ENCODE results near the gene GRM5. TPM values are rescaled to one million over a fixed set of nuclear protein-coding genes. Genes with fewer than 3 reads are reported as not detected.

Gene GRM5
- total RNA-seq, 2 donors from 2014 or later, result not detected

DNA sequence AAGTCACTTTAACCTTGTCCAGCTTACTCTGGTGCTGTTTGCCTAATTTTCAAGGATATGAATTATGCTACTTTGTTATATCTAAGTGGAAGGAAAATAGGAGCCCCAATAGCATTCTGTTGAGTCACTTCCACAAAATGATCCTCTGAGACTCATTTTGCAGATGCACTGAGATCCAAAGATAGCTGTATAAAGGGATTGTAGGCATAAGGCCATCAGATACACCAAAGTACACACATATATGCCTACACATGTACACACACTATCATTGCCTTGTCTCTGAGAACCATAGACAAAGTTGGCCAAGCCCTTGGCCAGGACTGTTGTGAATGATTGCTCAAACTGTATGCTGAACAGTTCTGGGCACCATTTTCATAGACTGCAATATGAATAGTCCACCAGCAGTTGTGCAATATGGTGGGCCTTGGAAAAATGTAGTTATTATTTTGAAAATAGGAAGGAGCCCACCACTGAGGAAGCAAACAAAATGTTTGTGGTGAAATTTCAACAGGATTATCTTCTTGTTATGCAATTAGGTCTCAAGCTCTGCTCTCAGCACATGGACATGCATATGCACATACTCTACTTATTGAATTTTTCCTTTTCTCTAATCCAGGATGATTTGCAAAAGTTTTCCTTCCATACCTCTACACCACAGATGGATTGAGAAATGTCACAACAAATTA lies 542.3 kb downstream of the GRM5 start:
- ATAC-seq (replicated peaks in 1 of 2) (no peak), DNase-seq (no peak)
- Mint-ChIP-seq H3K9me3 (no peaks in the 10 kb centered on the region), H3K27ac (no peak overlapping the region), H3K36me3 (ENCODE audit: insufficient read depth in 2 of 2) (no peaks in the 10 kb centered on the region), H3K4me1 (ENCODE audit: low read depth) (no peaks in the 10 kb centered on the region), H3K27me3 (ENCODE audit: low read depth) (peaks cover 22% of the 10 kb centered on the region), H3K4me3 (no peak overlapping the region)

DNA sequence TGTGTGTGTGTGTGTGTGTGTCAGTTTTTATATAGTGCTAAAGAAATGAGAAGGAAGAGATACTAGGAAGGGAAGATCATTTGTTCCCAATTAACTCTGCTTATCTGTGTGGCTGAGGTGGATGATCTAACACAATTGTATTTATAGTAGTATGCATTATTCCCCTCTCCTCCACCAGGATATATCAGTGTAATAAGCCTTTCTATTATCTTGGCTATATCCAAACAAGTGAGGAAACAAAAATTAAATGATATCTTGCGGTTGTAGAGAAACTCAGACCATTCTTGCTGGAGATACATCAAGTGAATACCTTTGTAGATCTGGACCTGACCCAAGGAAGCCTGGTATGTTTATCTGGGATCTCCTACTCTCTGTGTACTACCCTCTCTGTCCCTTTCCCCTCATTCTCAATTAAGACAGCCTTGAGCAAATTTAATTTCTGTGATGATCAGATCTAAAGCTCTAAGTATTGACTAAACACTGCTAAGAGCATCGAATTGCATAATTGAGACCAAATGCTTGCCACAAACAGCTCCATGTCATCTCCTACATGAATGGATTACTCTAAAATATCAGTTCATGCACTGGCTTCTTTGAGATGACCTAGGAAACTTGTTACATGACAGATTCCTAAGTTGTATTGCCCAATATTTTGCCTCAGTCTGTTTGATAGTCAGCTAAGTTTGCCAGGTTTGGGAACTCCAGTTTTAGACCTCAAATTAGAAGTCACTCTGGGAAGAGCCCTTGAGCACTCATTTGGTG lies 543.0 kb downstream of the GRM5 start:
- Mint-ChIP-seq H3K27me3 (ENCODE audit: low read depth) (peaks cover 22% of the 10 kb centered on the region), H3K36me3 (ENCODE audit: insufficient read depth in 2 of 2) (no peaks in the 10 kb centered on the region), H3K27ac (no peak overlapping the region), H3K4me3 (no peak overlapping the region), H3K4me1 (ENCODE audit: low read depth) (no peaks in the 10 kb centered on the region), H3K9me3 (no peaks in the 10 kb centered on the region)
- DNase-seq (no peak), ATAC-seq (replicated peaks in 1 of 2) (no peak)

DNA sequence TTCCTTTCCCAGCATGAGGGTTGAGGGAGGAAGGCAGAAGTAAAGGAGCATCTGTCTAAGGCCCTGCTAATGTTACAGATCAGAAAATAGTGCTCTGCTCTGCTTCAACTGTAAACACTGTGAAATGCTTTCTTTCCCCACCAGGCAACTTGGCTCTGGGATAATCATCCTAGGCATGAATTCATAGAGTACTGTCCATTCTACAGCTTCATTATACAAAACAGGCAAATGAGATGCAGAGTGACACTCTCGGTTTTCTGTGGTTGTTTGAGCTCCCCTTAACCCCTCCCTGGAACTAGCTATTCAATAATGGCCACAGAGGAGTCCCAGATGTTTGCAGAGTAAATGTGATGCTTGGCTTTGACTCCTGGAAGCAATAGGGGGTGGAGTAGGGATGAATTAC lies 544.0 kb downstream of the GRM5 start:
- H3K9me3 Mint-ChIP-seq, result no peaks in the 10 kb centered on the region
- no peak overlapping the region for H3K27ac Mint-ChIP-seq
- H3K4me3 Mint-ChIP-seq, result no peak overlapping the region
- no peaks in the 10 kb centered on the region for H3K4me1 Mint-ChIP-seq (ENCODE audit: low read depth)
- no peak for ATAC-seq (replicated peaks in 1 of 2)
- H3K27me3 Mint-ChIP-seq (ENCODE audit: low read depth), result peaks cover 20% of the 10 kb centered on the region
- H3K36me3 Mint-ChIP-seq (ENCODE audit: insufficient read depth in 2 of 2), result no peaks in the 10 kb centered on the region
- DNase-seq, result no peak

DNA sequence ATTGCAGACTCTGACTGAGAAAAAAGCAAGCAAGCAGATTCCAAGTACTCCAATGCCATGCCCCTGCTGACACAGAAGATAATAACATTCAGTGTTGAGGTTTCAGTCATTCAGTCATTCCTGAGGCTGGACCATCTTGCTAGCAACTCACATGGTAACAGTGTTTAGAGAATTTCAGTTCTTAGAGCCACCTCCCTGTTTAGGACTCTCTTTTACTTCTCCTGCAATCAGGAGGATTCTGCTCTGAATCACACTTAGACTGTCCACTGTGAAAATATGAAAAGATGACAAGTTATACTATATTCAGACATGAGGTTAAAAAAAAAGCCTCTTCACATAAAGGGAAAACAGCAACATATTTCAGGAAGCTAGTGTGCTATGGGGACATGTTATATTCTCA lies 544.4 kb downstream of the GRM5 start:
- Mint-ChIP-seq H3K4me1 (ENCODE audit: low read depth) (no peaks in the 10 kb centered on the region), H3K4me3 (no peak overlapping the region), H3K27ac (no peak overlapping the region), H3K9me3 (no peaks in the 10 kb centered on the region), H3K27me3 (ENCODE audit: low read depth) (peaks cover 16% of the 10 kb centered on the region), H3K36me3 (ENCODE audit: insufficient read depth in 2 of 2) (no peaks in the 10 kb centered on the region)
- DNase-seq (no peak), ATAC-seq (replicated peaks in 1 of 2) (no peak)

DNA sequence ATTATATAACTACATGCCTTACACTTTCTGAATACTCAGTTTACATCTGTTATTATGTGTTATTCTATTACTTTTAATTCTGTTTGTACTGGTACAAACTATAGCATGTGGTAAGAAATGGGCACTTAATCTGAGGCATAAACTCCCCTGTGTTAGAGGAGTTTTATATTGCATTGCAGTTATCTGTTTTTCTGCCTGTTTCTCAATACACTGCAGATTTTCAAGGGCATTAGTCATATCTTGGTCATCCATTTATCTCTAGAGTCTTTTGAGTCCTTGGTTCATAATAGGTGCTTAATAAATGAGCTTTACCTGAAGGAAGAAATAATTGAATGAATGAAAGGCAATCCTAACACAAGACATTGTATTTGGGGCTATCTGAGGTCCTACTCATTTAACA lies 545.4 kb downstream of the GRM5 start:
- Mint-ChIP-seq H3K4me3 (no peak overlapping the region), H3K27ac (no peak overlapping the region), H3K4me1 (ENCODE audit: low read depth) (no peaks in the 10 kb centered on the region), H3K27me3 (ENCODE audit: low read depth) (peaks cover 16% of the 10 kb centered on the region), H3K9me3 (no peaks in the 10 kb centered on the region), H3K36me3 (ENCODE audit: insufficient read depth in 2 of 2) (no peaks in the 10 kb centered on the region)
- ATAC-seq (replicated peaks in 1 of 2) (no peak), DNase-seq (no peak)

DNA sequence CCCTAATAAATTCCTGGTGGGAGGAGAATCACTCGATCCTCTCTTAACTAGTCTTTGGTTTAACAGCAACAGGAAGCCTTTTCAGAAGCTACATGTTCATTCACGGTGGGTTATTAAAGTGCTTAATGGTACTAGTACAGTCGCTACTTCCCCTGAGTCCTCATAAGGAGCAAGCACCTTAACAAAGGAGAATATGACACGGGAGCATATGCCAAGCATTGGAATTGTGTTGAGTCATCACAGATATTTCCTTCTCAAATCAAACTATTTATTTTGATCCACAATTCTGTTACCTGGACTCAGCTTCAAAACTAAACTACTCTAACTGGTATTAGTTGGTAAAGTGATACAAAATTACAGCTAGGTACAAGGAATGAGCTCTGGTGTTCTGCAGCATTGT lies 550.8 kb downstream of the GRM5 start:
- Mint-ChIP-seq H3K27ac (no peak overlapping the region), H3K4me3 (no peak overlapping the region), H3K9me3 (no peaks in the 10 kb centered on the region), H3K27me3 (ENCODE audit: low read depth) (peaks cover 40% of the 10 kb centered on the region), H3K4me1 (ENCODE audit: low read depth) (no peaks in the 10 kb centered on the region), H3K36me3 (ENCODE audit: insufficient read depth in 2 of 2) (no peaks in the 10 kb centered on the region)
- DNase-seq (no peak), ATAC-seq (replicated peaks in 1 of 2) (no peak)

DNA sequence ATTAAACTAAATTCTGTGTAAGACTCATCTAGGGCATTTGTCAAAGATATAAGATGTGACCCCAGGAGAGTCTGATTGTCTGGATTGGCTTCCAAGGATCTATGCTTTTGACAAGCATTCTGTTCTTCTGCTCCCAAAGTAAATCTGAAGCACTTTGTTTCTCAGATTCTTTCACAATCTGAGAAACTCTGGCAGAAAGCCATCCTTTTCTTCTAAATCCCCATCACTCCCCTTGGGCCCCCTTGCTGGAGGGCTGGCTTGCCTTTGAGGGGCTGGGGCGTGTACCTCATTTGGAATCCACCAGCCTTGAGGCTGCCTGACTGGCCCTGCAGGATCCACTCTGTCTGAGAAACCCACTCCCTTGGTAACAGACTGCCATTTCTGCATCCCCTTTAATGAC lies 554.8 kb downstream of the GRM5 start:
- H3K36me3 Mint-ChIP-seq (ENCODE audit: insufficient read depth in 2 of 2), result peaks cover 2% of the 10 kb centered on the region in 2 donors
- DNase-seq (no peak), ATAC-seq (replicated peaks in 1 of 2) (no peak)
- no peak overlapping the region for H3K4me3 Mint-ChIP-seq
- peaks cover 59% of the 10 kb centered on the region for H3K27me3 Mint-ChIP-seq (ENCODE audit: low read depth)
- peaks cover 13% of the 10 kb centered on the region for H3K4me1 Mint-ChIP-seq (ENCODE audit: low read depth)
- H3K27ac Mint-ChIP-seq, result no peak overlapping the region
- H3K9me3 Mint-ChIP-seq, result no peaks in the 10 kb centered on the region

DNA sequence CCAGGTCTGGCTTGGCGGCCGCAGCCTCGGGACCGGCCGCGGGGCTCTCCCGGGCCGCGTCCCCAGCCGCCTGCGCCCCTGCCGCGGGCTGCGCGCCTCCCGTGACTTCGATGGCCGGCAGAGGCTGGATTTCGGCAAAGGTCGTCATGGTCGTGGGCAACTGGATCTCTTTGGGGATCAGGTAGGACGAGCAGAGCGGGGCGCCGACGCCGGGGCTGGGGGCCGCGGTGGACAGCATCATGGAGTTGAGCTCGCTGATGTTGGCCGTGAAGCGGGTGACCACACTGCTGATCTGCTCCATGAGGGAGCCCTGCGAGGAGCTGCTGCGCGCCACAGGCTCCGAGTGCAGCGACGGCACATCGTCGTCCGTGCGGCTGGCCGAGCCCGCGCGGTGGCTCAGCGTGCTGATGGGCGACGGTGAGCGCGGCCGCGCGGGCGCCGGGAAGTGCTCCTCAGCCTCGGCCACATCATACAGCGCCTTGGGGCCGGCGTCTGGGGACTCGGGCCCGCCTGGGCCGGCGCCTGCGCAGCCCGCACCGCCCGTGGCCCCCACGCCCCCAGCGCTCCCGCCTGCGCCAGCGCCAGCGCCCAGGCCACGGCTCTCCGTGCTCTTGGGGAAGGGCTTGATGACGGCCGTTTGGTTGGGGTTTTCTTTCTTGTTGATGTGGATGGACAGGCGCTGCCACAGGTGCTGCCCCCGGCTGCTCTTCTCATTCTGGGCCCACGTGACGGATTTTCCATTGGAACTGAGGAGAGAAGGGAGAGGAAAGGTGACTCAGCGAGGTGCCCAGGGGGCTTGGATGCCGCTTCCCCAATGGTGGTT lies 556.8 kb downstream of the GRM5 start:
- Mint-ChIP-seq H3K4me3 (peak overlapping the region; percentile 84 to 94), H3K9me3 (no peaks in the 10 kb centered on the region), H3K36me3 (ENCODE audit: insufficient read depth in 2 of 2) (peaks cover 2% of the 10 kb centered on the region in 2 donors), H3K4me1 (ENCODE audit: low read depth) (peaks cover 13% of the 10 kb centered on the region), H3K27me3 (ENCODE audit: low read depth) (peaks cover 63% of the 10 kb centered on the region), H3K27ac (peak overlapping the region; percentile 65)
- peak; percentile 46 to 51 for DNase-seq
- ATAC-seq (replicated peaks in 1 of 2), result peak; percentile 94 to 97

DNA sequence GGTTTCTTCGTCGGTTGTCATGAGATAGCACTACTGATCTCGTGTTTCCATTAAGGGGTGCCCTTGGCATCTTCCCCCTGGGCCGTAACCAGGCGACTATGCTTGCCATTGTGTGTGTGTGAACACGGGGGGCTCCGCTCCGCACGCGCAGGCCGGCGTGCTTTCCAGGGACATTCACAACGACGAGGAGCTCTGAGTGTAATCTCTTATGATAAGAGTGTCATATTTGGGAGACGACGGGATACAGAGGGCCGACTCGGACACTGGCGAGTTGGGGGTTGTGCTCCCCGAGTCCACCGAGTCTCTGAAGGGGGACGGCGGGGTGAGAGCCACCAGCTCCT lies 557.4 kb downstream of the GRM5 start:
- no peak overlapping the region for H3K27ac Mint-ChIP-seq
- ATAC-seq (replicated peaks in 1 of 2) (no peak), DNase-seq (peak; percentile 1 to 6)
- peak overlapping the region; percentile 83 to 90 for H3K4me3 Mint-ChIP-seq
- peaks cover 63% of the 10 kb centered on the region for H3K27me3 Mint-ChIP-seq (ENCODE audit: low read depth)
- peaks cover 2% of the 10 kb centered on the region in 2 donors for H3K36me3 Mint-ChIP-seq (ENCODE audit: insufficient read depth in 2 of 2)
- H3K9me3 Mint-ChIP-seq, result no peaks in the 10 kb centered on the region
- H3K4me1 Mint-ChIP-seq (ENCODE audit: low read depth), result peaks cover 13% of the 10 kb centered on the region

DNA sequence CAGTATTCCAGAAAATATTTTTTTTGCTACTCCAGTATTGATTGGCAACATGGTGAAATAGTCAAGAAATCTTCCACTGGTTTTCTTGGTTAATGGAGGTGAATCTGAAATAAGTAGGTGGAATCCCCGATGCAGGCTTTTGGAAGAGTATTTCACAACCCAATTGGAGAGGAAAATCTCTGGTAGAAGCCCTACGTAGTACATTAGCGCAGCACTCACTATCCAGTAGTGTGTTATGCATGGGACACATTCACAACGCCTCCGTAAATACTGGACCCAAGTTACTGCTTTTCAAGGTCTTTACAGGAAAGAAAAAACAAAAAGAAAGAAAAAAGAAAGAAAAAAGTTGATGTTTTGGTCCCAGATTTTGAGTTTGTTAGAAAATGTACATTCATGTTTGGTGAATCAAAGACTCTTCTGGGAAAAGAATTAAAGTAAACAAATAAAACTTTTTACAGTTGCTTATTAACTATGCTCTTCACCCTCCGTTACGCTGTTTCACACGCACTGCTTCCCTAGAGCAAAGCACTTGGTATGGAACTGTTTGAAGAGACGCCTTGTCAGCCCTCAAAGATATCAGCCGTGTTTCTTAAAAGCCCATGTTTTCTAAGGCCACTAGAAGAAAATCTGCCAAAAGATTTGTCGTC lies 557.9 kb downstream of the GRM5 start:
- peak overlapping the region; percentile 83 to 90 for H3K4me3 Mint-ChIP-seq
- peaks cover 67% of the 10 kb centered on the region for H3K27me3 Mint-ChIP-seq (ENCODE audit: low read depth)
- H3K9me3 Mint-ChIP-seq, result no peaks in the 10 kb centered on the region
- H3K27ac Mint-ChIP-seq, result no peak overlapping the region
- no peak for DNase-seq
- no peak for ATAC-seq (replicated peaks in 1 of 2)
- H3K36me3 Mint-ChIP-seq (ENCODE audit: insufficient read depth in 2 of 2), result peaks cover 2% of the 10 kb centered on the region in 2 donors
- peaks cover 13% of the 10 kb centered on the region for H3K4me1 Mint-ChIP-seq (ENCODE audit: low read depth)

DNA sequence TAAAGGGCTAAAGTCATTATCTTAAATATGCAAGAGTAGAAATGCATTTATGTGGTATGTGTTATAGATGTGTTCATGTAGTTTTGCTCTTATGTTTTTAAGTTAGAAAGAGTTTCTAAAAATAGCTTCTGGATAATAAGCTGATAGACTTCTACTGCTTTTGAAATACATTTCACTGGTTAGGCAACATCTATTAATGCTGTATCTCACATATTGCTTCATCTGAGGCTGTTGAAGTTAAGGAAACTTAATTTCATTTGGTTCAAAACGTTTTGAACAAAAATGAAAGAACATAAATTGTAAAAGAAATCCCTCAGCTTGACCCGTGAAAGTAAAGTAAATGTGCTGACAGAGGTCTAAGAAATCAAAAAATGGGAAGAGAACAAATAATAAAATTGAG lies 564.2 kb downstream of the GRM5 start:
- DNase-seq, result no peak
- Mint-ChIP-seq H3K4me1 (ENCODE audit: low read depth) (no peaks in the 10 kb centered on the region), H3K4me3 (no peak overlapping the region), H3K27me3 (ENCODE audit: low read depth) (peaks cover 34% of the 10 kb centered on the region), H3K27ac (no peak overlapping the region), H3K9me3 (no peaks in the 10 kb centered on the region), H3K36me3 (ENCODE audit: insufficient read depth in 2 of 2) (no peaks in the 10 kb centered on the region)
- ATAC-seq (replicated peaks in 1 of 2), result no peak

DNA sequence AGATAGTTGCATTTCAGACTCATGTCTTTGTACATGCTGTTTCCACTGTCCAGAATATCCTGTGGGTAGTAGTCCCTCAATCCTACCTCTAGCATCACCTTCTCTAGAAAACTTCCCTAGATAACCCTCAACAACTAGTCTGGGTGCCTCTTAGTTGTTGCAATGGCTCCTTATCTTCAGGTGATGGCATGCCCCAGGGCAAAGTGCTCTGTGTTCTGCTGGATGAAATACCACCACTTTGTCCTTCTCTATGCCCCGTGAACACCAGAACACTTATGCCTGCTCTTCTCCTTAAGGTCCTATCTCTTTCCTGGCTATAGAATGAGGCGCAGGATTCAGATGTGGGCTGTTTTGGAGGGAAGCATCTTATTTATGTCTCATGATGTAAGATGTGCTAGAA lies 569.9 kb downstream of the GRM5 start:
- no peak for DNase-seq
- Mint-ChIP-seq H3K27me3 (ENCODE audit: low read depth) (peaks cover 5% of the 10 kb centered on the region), H3K4me1 (ENCODE audit: low read depth) (no peaks in the 10 kb centered on the region), H3K4me3 (no peak overlapping the region), H3K36me3 (ENCODE audit: insufficient read depth in 2 of 2) (no peaks in the 10 kb centered on the region), H3K9me3 (peaks cover 0 to 2% of the 10 kb centered on the region in 2 donors), H3K27ac (no peak overlapping the region)
- no peak for ATAC-seq (replicated peaks in 1 of 2)

DNA sequence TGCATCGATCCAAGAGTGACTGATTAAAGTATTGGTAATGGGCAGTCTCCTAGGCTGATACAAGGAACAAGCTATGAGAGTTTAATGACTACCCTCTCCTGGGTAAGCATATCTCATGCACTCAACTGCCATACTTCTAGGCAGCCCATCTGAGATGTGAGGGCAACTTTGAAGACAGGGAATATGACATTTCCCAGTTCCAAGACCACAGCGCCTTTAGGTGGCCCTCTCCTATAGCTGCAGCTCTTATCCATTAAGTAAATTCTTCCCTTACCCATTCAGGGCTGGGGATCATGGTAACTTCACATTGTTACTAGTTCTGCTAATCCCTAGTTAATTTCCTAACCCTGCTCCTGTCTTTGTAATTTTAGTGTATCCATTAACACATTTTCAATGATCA lies 570.9 kb downstream of the GRM5 start:
- H3K4me1 Mint-ChIP-seq (ENCODE audit: low read depth), result no peaks in the 10 kb centered on the region
- H3K27ac Mint-ChIP-seq, result no peak overlapping the region
- H3K9me3 Mint-ChIP-seq, result peaks cover 0 to 3% of the 10 kb centered on the region in 2 donors
- no peak for DNase-seq
- H3K36me3 Mint-ChIP-seq (ENCODE audit: insufficient read depth in 2 of 2), result no peaks in the 10 kb centered on the region
- ATAC-seq (replicated peaks in 1 of 2), result no peak
- H3K27me3 Mint-ChIP-seq (ENCODE audit: low read depth), result no peaks in the 10 kb centered on the region
- no peak overlapping the region for H3K4me3 Mint-ChIP-seq

All from activated T-cell treated with anti-CD3 and anti-CD28 coated beads, Interleukin-2, amount 50 U/mL, for 72 hours (primary cell).